ENCODE data around the gene RGS7BP.

Gene RGS7BP

DNA sequence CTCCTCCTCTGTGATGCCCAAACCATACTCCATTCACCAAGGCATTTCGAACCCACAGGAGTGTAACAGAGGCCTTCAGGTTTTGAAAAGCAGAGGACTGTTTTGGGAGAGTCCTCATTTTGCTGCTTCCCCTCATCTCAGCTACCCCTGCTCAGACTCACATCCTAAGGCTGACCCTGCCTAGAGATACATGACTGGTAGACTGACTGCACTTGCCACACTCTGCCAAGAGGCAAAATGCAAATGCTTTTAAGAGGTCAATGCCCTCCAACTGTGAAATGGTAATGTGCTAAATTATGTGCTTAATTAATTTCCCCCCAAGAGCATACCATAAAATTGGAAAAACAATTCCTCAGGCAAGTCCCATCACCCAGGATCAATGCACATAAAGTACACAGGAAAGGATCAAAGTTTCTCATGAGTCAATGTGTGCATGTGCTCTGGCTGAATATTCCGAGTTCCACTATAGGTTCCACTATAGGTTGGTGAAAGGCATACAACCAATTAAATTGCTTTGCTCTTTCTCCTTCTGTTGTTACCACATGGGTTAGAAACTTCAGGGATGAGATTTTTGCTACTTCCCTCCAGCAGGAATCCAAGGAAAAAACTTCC lies 87.0 kb downstream of the RGS7BP start:
- in situ Hi-C loops (cut with MboI; ENCODE audit: low pct_unique_long_range_greater_than_20kb, low sequenced_read_pairs, unreplicated experiment): no loop called here
- no peak for DNase-seq (ENCODE audit: low spot score)
- no peak for TF ChIP-seq CTCF (IDR thresholded peaks at IDR 0.05; ENCODE audit: extremely low read depth, insufficient read depth, missing control alignments)

DNA sequence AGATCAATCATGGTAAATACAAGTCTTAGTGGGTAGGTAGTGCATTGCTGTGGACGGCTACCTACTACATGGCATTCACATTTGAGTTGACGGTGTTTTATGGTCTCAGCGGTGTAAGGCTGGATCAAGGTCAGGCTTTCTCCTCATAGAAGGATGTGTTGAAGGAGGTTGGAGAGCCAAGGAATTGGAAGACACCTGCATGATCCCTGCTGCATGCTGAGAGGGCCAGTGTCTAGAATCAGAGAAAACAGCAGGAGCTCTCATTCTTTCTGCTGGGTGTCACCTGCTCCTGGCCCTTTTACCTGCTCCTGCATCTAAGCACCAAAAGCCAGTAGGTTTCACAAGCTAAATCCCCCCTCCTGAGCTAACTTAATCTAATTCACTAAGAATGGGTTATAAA lies 88.2 kb downstream of the RGS7BP start:
- in situ Hi-C loops (cut with MboI; ENCODE audit: low pct_unique_long_range_greater_than_20kb, low sequenced_read_pairs, unreplicated experiment): no loop called here
- no peak for TF ChIP-seq CTCF (IDR thresholded peaks at IDR 0.05; ENCODE audit: extremely low read depth, insufficient read depth, missing control alignments)
- DNase-seq (ENCODE audit: low spot score): no peak

- no peak for TF ChIP-seq CTCF (IDR thresholded peaks at IDR 0.05; ENCODE audit: extremely low read depth, insufficient read depth, missing control alignments)
- DNase-seq (ENCODE audit: low spot score): no peak
- in situ Hi-C loops (cut with MboI; ENCODE audit: low pct_unique_long_range_greater_than_20kb, low sequenced_read_pairs, unreplicated experiment): no loop called here
Observed at GRCh38 chr5:64594601-64595000, 88.8 kb downstream of the RGS7BP start.

DNA sequence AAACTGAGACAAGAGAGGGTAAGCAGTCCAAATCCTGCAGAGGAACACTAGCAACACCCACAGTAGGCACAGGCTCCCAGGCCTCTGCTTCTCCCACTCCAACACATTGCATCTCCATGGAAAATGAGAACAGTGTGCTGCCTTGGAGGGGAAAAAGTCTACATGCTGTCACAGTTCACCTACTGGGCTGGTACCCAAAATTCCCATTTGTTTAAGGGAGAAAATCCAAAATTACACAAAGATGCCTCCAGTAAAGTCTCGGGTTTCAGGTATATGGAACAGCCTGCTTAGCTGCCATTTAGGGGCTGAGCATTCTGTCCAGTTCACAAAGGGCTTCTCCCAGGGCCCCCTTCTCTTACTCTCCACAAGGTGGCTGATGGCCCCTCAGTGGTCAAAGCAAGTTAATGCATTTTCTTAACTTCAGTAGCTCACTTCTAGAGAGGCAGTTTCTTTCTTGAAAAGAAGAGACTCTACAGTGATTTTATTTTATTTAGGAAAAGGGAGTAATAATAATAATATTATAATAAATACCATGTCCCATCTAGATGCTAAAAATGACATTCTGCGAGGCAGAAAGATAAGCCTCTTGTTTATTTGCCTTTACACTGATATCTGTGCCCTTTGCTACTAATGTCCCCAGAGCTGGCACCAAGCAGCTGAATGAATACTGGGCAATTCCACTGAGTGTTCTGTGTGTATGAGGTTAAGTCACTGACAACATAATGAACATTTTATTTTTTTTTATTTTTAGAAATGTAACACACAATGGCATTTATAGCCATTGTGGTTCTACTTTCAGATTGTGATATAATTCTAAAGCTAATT lies 89.4 kb downstream of the RGS7BP start:
- DNase-seq (ENCODE audit: low spot score): no peak
- in situ Hi-C loops (cut with MboI; ENCODE audit: low pct_unique_long_range_greater_than_20kb, low sequenced_read_pairs, unreplicated experiment): no loop called here
- no peak for TF ChIP-seq CTCF (IDR thresholded peaks at IDR 0.05; ENCODE audit: extremely low read depth, insufficient read depth, missing control alignments)

DNA sequence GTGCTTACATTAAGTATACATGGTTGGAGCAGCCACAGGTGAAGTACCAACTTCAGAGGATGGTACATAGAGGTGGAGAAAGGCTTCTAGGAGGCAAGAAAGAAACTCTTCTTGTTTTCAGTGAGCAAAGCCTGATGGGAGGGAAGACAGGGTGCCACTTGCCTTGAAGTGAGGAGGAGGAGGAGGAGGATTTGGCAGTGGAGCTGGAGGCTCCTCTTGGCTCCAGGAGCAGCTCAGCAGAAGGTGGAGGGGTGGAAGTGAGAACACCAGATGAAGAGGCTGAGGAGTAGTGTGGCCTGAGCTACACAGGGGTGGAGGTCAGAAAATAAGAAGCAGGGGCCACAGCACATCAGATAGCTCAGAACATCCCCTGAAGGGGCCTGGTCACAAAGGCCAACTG lies 93.4 kb downstream of the RGS7BP start:
- TF ChIP-seq CTCF (IDR thresholded peaks at IDR 0.05; ENCODE audit: extremely low read depth, insufficient read depth, missing control alignments): no peak
- in situ Hi-C loops (cut with MboI; ENCODE audit: low pct_unique_long_range_greater_than_20kb, low sequenced_read_pairs, unreplicated experiment): no loop called here
- no peak for DNase-seq (ENCODE audit: low spot score)

- TF ChIP-seq CTCF (IDR thresholded peaks at IDR 0.05; ENCODE audit: extremely low read depth, insufficient read depth, missing control alignments): no peak
- no peak for DNase-seq (ENCODE audit: low spot score)
- in situ Hi-C loops (cut with MboI; ENCODE audit: low pct_unique_long_range_greater_than_20kb, low sequenced_read_pairs, unreplicated experiment): loop anchor here (25.0 kb wide), 1 partner anchor 366 kb away; no protein-coding TSS in a partner anchor
Observed at GRCh38 chr5:64603676-64604075, 97.9 kb downstream of the RGS7BP start.

All from GM13977 (cell line).